ENCODE results near the gene FBF1. TPM values are rescaled to one million over a fixed set of nuclear protein-coding genes. Genes with fewer than 3 reads are reported as not detected.

The FBF1 gene
- polyA plus RNA-seq, 1 donor from 2014 or later, result 13.5 TPM

- Histone ChIP-seq H3K4me3 (ENCODE audit: low read length) (no peak overlapping the region), H3K27ac (ENCODE audit: low read length) (no peak overlapping the region)
These were observed 42.8 kb upstream of the FBF1 start for GRCh38 chr17:75983501-75984181.

More at GRCh38 chr17:75983501-75984181, 42.8 kb upstream of the FBF1 start:
- no peaks in the 10 kb centered on the region for H4K20me1 ChIP-seq (ENCODE audit: insufficient read depth)
- peaks cover 7% of the 10 kb centered on the region for H3K79me2 ChIP-seq (replicated peaks; ENCODE audit: insufficient read depth, low read length)
- no peaks in the 10 kb centered on the region for H3K36me3 ChIP-seq (ENCODE audit: insufficient read depth, low read length)
- no peaks in the 10 kb centered on the region for H3K9me2 ChIP-seq (ENCODE audit: insufficient read depth, low read length)
- TF ChIP-seq EZH2 (IDR thresholded peaks at IDR 0.05; ENCODE audit: borderline replicate concordance, insufficient read depth, low read length, poor library complexity, severe bottlenecking) (no peak), POLR2AphosphoS5 (IDR thresholded peaks at IDR 0.05) (no peak), RAD21 (conservative IDR thresholded peaks at IDR 0.05) (no peak), SMC3 (conservative IDR thresholded peaks at IDR 0.05; ENCODE audit: poor library complexity) (no peak), MXI1 (conservative IDR thresholded peaks at IDR 0.05; ENCODE audit: poor library complexity, severe bottlenecking) (no peak), CTCF (IDR thresholded peaks at IDR 0.05; ENCODE audit: poor library complexity, severe bottlenecking) (no peak), TAF1 (IDR thresholded peaks at IDR 0.05; ENCODE audit: low read depth) (no peak), REST (IDR thresholded peaks at IDR 0.05; ENCODE audit: borderline replicate concordance) (no peak), EP300 (conservative IDR thresholded peaks at IDR 0.05; ENCODE audit: poor library complexity, severe bottlenecking) (no peak)
- peaks cover 3% of the 10 kb centered on the region for H3F3A ChIP-seq (ENCODE audit: insufficient read depth, low read length, poor library complexity, severe bottlenecking)
- no peaks in the 10 kb centered on the region for H3K9me3 ChIP-seq (ENCODE audit: low read length)
- no peaks in the 10 kb centered on the region for H3K27me3 ChIP-seq (ENCODE audit: insufficient read depth, low read depth, low read length)
- H3K9ac ChIP-seq (ENCODE audit: low read length), result no peak overlapping the region
- H3K4me2 ChIP-seq (ENCODE audit: low read length), result no peak overlapping the region
- no peak overlapping the region for H2AFZ ChIP-seq (ENCODE audit: low read depth, low read length)
